GOT3 (cell line): Measurements from ENCODE around the gene ADI1.
A peak's percentile ranks its signal among the peaks of the same experiment; 100 is the strongest.

Source experiments
- DNase-seq: peaks from one replicate; lab custom pipeline; 2025; ENCODE audit warnings: mixed read lengths; lab: John Stamatoyannopoulos, UW

Gene ADI1

GRCh38 chr2:3519255-3520205 lies at the start of gene ADI1:
Gene ADI1, minus strand, starts transcription at chr2:3519531. Its CDS starts 44 bp downstream, at chr2:3519487.
- peak; percentile 52 for DNase-seq

- DNase-seq, result no peak
These were observed 47.5 kb upstream of the ADI1 start for GRCh38 chr2:3566806-3567205.

DNA sequence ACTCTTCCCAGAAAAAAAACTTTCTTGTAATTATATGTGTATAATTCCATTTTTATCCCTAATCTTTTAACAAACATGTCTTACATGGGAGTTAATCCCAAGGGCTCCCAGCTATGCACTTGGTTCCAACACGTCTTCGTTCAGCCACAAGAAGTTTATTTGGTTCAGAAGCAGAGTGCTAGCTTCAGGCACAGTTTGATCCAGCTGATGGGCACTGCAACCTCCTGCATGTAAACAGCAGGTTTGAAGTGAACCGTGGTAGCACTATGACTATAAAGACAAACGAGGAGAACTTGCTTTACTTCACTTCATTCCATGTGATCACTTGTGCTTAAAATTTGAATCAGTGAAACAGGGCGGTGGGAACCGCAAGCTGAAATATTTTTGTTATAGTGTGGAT lies 45.8 kb upstream of the ADI1 start:
- no peak for DNase-seq

DNA sequence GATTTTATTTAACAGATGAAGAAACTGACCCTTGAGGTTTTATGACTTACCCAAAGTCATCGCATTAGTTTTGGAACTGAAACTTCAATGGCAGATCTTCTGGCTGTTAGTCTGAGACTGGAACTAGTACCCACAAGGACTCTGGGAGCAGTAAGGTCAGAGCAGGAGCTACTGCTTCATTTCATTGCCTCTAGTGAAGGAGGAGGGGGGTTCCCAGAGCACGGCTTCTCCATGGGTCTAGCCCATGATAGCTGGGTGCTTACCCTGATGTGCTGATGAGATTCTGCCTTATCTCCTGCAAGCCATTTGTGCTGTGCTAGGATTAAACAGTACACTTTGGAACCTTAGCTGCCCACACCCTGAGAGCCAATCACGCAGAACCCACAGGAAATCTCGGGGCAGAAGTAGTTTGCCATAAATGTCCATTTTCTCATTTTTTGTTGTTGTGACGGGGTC lies 44.2 kb upstream of the ADI1 start:
- DNase-seq, result no peak

- DNase-seq, result peak; percentile 95
These were observed 39.1 kb upstream of the ADI1 start, which contains the start of gene RNASEH1 for GRCh38 chr2:3558205-3559014. Gene RNASEH1, minus strand, starts transcription at chr2:3558333. Its CDS starts 73 bp downstream, at chr2:3558260.

- DNase-seq, result no peak
These were observed 38.4 kb upstream of the ADI1 start for GRCh38 chr2:3557639-3558204.

GRCh38 chr2:3553946-3554345 lies 34.6 kb upstream of the ADI1 start:
- no peak for DNase-seq

GRCh38 chr2:3547915-3548314 lies 28.6 kb upstream of the ADI1 start:
- DNase-seq, result no peak

DNA sequence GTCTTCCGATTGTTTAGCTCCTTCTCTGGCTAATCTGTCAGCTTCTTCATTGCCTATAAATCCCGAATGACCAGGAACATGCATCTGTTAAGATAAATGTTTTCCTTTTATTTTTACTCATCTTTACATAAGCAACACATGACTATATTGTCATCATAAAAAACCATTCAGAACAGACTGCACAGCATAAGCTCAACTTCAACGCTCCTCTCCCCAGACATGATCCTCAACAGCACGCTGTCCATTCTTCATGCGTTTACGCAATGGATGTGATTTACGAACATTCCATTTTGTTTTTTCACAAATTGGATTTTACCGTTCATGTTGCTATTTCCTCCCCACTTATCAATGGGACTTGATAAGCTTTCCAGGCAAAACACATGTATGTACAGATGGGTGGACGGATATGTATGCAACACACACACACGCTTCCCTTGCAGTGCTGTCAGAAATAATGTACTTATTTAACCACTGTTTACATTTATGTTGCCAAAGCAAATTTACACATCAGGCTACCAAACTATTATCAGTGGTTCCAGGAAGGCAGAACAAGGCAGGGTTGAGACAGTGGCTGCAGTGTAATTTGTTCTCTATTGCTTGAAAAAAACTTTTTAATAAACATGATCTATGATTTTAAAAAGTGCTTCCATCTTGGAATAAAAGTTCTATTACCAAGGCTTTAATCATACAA lies 26.6 kb upstream of the ADI1 start:
- no peak for DNase-seq

DNA sequence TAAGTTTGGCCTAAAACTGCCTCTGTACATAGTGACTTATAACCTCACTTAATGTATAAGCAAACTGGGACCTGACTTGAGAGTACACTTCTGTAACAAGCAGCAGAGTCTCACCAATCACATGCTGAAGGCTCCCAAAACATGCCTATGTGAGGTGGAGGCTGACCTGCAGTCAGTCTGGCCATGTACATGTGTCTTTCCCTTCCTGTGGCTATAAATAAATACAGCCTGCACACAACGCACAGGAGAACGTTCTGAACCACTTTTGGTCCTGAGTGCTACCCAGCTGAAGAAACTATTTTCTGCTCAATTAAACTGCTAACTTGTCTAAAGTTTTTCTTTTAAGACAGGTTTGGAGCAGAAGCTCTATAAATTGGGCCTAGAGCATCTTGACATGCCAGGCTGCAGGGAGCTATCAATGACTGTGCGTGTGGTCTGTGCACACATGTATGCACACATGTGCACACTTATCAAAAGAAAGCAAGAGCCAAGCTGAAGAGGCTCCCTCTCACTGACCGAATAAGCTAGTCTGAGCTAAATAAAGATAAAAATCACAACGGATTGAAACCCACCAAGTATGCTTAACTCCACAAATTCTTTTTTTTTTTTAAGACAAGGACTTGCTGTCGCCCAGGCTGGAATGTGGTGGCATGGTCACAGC lies 23.8 kb upstream of the ADI1 start:
- no peak for DNase-seq

DNA sequence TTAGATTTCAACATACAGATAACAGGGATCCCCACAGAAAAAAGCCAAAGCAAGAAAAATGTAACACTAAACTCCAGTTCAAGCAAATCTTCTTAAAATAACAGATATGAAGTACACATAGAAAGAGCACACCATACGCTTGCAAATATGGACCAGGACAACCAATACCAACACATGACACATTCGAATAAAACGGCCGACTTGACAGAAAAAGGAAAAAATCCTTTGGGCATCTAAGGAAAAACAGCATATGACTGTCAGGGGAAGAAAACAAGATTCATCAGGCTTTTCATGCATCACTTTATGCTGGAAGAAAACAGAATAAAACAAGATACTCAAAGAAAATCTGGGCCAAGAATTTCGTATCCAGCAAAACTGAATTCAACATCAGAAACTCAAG lies 22.8 kb upstream of the ADI1 start:
- no peak for DNase-seq

- DNase-seq, result no peak
These were observed 20.5 kb upstream of the ADI1 start for GRCh38 chr2:3539836-3540235.

DNA sequence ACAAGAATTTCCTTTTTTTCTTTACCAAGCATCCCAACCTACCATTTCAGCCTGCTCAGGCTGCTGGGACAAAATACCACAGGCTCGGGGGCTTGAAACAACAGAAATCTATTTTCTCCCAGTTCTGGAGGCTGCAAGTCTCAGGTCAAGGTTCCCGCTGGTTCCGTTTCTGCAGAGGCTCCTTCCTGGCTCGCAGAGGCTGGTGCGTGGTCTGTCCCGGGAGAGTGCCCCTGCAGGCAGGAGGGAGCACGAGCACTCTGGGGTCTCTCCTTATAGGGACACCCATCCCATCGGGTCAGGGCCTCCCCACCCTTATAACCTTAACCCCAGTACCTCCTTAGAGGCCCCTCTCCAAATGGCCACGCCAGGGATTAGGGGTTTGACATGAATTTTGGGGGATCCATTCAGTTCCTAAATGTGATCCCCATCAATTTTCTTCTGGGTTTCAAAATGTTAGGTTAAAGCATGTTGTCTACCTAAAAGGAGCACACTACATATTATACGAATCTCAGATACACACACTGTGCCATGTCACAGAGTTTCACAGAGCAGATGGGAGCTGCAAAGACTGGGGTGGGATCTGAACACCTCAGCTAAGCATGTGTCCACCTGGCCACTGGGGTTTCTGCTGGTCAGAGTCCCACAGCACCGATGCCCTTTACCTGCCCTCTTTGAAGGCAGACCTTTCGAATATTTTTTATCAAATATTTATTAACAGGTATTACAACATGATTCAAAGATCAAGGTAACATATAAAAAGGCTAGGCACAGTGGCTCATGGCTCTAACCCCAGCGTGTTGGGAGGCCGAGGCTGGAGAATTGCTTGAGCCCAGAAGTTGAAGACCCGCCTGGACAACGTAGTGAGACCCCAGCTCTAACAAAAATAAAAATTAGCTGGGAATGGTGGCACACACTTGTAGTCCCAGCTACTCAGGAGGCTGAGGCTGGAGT lies 17.6 kb upstream of the ADI1 start:
- no peak for DNase-seq

- no peak for DNase-seq
These were observed 16.7 kb upstream of the ADI1 start for GRCh38 chr2:3535794-3536681.

DNA sequence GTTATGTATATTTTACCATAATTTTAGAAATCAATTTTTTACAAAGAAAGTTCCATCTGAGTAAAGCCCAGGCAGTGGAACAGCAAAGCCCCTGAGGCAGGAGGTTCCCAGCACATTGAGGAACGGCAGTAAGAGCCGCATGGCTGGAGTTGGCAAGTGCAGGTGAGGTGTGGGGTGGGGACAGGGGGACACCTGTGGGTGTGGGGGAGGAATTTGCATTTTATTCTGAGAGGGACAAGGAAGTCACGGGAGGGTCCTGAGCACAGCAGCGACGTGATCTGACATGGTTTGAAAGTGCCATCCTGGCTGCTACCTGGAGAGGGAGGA lies 16.1 kb upstream of the ADI1 start:
- no peak for DNase-seq

DNA sequence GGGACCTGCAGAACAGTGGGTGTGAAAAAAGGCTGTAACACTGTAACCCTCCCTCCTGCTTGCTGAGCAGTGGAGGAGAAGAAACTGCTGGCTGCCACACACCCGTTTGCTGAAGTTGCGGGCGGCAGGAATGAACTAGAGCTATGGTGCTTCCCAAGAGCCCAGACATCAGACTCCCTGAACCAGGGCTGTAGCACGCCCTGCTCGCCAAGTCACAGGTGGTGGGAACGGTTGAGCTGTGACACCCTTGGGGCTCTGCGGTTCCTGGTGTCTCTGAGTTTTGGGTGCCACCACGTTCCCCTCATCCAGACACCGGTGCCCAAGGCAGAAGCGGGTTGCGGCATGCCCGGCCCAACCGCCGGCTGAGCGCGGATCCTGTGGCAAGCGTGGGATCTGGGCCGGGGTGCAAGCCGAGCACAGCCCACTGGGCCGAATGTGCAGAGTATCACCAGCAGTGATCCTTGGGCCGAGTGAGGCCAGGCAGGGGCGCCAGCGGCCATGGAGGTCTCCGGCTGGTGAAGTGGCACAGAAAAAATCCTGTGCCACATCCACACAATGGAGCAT lies 15.0 kb upstream of the ADI1 start:
- DNase-seq, result no peak

GRCh38 chr2:3533836-3534235 lies 14.5 kb upstream of the ADI1 start:
- DNase-seq, result no peak

GRCh38 chr2:3532941-3533340 lies 13.6 kb upstream of the ADI1 start:
- DNase-seq, result no peak
